Measurements from ENCODE around the gene PTPRM.

PTPRM gene

GRCh38 chr18:8003878-8004675 lies 437.0 kb downstream of the PTPRM start:
- no peak for DNase-seq (ENCODE audit: low read depth in 2 of 2)

GRCh38 chr18:8004792-8005191 lies 437.7 kb downstream of the PTPRM start:
- no peak for DNase-seq (ENCODE audit: low read depth in 2 of 2)

- no peak for DNase-seq (ENCODE audit: low read depth in 2 of 2)
Observed at GRCh38 chr18:8005870-8006569, 438.9 kb downstream of the PTPRM start.

DNA sequence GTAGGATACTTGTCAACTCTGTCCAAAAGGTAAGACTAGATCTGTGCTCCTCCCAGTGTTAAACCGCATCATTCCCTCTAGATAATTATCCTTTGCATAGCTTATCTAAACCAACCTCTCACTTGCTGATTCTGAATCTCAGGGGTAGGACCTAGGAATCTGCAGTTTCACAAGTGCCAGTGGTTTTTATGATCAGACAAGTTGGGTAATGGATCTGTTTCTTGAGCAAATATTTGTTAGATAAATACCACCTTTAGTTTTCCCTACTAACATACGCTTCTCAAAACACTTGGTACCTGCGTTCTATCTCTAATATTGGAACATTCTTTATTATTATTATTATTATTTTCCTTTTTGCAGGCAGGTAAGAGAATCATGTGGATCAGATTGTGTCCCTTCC lies 439.9 kb downstream of the PTPRM start:
- no peak for DNase-seq (ENCODE audit: low read depth in 2 of 2)

- no peak for DNase-seq (ENCODE audit: low read depth in 2 of 2)
Observed at GRCh38 chr18:8008033-8008432, 440.9 kb downstream of the PTPRM start.

- DNase-seq (ENCODE audit: low read depth in 2 of 2) = no peak
Observed at GRCh38 chr18:8011361-8011760, 444.2 kb downstream of the PTPRM start.

- no peak for DNase-seq (ENCODE audit: low read depth in 2 of 2)
Observed at GRCh38 chr18:8011906-8012305, 444.8 kb downstream of the PTPRM start.

DNA sequence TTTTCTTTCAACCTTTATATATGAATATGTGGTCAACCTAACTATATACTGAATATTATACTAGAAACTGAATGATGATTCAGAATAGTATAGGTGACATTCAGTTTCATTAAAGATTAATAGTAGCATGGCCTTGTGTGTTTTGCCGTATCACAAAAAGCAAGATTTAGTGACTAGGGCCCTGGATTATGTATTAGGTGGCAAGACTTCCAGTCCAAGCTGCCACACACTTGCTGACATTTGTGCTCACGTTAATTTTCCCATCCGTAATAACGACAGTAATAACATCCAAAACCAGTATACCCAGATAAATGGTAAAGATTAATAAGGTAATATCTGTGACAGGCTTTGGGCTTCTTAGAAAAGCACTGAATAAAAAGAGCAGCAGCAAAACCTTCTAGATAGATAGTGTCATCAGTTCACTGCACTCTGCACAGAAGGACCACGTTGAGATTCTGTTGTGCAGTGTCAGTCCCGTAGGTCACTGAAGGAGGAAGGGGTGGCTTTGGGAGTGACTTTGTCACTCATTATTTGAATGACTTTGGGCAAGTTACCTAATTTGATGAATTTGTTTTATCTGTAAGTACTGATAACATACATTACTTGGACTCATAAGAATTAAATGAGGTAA lies 451.7 kb downstream of the PTPRM start:
- DNase-seq (ENCODE audit: low read depth in 2 of 2) = no peak

GRCh38 chr18:8019600-8019999 lies 452.5 kb downstream of the PTPRM start:
- DNase-seq (ENCODE audit: low read depth in 2 of 2) = no peak

DNA sequence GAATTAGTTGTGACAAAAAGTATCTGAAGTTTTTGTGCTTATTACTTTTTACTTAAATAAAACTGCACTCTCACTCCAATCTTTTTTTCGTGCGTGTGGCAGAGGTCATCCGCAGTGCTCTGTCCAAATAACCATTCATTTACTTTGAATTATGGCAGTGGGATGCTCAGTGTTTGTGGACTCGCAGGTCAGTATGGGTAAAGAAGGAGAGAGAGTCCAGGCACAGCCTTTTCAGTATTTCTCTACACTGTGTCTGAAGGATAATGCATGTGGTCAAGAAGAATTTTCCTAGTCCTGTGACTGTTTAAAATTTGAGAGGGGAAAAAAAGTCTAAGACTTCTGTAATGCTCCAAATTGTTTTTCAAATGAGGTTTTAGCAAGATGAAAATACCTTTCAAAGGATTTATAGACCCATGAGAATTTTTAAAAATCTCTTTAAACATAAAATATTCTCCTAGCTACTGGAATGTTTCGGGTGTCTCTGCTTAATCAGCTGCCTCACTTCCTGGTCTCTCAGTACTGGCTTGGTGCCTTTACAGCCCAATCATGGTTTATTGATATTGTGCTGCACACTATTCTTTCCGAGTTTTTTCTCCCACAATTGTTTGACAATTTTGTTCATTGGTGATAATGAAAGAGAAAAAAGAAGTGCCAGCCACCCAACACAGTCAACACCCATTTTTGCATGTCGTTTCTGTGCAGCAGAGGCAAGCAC lies 453.2 kb downstream of the PTPRM start:
- no peak for DNase-seq (ENCODE audit: low read depth in 2 of 2)

DNA sequence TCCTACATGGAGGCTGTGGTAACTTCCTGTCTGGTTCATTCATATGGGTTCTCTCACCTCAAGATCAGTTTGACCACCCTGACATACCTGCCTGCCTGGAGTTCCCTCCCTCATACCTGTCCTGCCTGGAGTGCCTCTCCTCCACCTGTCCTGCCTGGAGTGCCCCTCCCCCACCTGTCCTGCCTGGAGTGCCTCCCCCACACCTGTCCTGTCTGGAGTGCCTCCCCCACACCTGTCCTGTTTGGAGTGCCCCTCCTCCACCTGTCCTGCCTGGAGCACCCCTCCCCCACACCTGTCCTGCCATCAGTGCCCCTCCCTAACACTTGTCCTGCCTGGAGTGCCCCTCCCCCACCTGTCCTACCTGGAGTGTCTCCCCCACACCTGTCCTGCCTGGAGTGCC lies 461.9 kb downstream of the PTPRM start:
- no peak for DNase-seq (ENCODE audit: low read depth in 2 of 2)

DNA sequence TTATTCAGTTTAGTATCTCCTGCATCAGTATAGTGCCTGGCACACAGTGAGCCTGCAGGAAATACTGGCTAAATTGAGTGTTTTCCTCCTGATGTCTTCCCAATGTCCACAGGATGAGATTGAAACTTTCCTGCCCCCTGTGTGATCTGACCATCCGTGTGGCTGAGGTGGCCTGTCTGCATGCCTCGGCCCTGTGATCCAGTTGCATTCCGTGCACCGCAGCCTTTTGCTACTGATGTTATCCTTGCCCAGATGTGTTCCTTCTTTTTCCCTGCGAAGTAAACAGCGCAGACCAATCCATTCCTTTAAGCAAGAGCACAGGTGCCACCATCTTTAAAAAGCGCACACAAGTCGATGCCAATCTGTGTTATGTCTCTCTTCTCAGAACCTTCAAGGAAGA lies 462.6 kb downstream of the PTPRM start:
- DNase-seq (ENCODE audit: low read depth in 2 of 2) = no peak

- DNase-seq (ENCODE audit: low read depth in 2 of 2) = no peak
Observed at GRCh38 chr18:8030201-8030600, 463.1 kb downstream of the PTPRM start.

GRCh38 chr18:8031496-8031895 lies 464.4 kb downstream of the PTPRM start:
- no peak for DNase-seq (ENCODE audit: low read depth in 2 of 2)

DNA sequence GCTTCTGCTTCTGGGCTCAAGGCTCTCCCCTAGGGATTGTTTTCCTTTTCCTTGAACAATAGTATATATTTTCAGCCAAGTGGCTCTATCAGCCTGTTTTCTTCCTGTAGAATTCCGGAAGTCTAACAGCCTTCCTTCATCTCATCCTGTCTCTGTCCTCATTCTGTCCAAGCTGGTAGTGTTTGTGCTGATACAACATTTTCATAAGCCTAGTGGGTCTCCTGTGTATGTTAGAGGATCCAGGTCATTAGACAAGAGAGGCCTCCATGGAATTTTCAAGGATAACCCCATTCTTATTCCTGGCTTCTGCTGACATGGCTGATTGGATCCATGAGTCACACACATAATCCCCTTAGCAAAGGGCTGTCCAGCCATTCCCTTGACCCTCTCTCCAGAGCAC lies 467.6 kb downstream of the PTPRM start:
- no peak for DNase-seq (ENCODE audit: low read depth in 2 of 2)

- no peak for DNase-seq (ENCODE audit: low read depth in 2 of 2)
Observed at GRCh38 chr18:8036551-8036950, 469.4 kb downstream of the PTPRM start.

DNA sequence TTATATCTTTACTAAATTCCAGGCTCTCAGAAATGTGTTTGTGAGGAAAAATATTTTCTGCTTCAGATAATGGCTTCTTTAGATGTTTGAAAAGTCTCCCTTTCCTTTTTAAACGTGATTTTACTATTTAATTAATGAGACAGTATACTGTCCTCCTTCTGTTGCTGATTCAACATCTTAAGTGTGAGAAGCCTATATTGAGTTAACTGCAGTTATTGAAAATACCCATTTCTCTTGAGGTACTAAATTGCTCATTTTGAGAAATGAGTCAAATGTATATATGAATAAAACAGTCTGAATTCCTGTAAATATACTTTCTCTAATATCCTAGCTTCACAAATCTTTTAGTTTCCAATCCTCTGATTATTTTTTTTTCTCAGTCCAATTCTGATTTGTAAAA lies 470.2 kb downstream of the PTPRM start:
- no peak for DNase-seq (ENCODE audit: low read depth in 2 of 2)

GRCh38 chr18:8040021-8040420 lies 472.9 kb downstream of the PTPRM start:
- DNase-seq (ENCODE audit: low read depth in 2 of 2) = no peak

GRCh38 chr18:8041526-8042111 lies 474.5 kb downstream of the PTPRM start:
- DNase-seq (ENCODE audit: low read depth in 2 of 2) = no peak

DNA sequence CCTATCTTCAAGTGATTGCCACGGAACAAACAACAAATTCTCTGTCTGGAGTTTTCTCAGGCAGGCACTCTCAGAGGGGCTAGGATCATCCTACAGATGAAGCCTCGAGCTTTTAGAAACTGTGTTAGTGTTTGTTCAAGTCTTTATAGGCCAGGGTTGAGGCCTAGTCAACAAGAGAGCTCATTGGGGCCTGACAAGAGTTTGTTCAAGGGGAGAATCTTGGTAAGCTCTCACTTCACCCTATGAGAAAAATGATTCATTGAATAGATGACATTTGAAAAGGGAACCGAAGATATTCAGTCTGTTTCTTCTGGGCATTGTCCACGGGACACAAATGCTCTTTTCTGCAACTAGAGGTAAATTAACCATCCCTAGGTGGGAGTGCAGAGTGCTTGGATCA lies 476.9 kb downstream of the PTPRM start:
- no peak for DNase-seq (ENCODE audit: low read depth in 2 of 2)

- no peak for DNase-seq (ENCODE audit: low read depth in 2 of 2)
Observed at GRCh38 chr18:8045160-8045883, 478.2 kb downstream of the PTPRM start.

All from stimulated activated CD8-positive, alpha-beta memory T cell treated with anti-CD3 and anti-CD28 coated beads, Interleukin-15, amount 100 ng/mL, for 48 hours (primary cell).